ENCODE data around the gene ITPK1. TPM values are rescaled to one million over a fixed set of nuclear protein-coding genes. Genes with fewer than 3 reads are reported as not detected.

ITPK1 gene
- total RNA-seq, 2 donors from 2014 or later = 53.8 to 85.0 TPM

DNA sequence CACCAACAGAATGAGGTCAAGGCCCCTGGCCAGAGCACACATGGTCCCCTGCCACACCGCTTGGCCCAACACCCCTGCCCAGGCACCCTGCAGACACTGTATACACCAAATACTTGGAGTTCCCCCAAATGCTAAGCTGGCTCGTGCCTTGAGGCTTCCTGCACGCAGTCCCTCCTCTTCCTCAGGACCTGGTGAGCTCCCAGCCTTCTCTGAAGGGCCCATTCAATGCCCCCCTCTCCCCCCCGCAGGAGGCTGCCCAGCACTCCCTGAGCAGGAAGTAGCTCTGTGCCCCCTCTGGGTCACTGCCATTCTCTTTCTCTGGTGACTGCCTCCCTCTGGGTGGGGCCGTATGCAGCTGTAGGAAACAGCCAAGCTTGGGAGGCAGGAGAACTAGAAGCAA is 75.3 kb downstream of the ITPK1 start:
- Histone ChIP-seq H3K4me1 (ENCODE audit: control insufficient read depth in 1 of 2, low read depth in 2 of 2) (peaks cover 56 to 79% of the 10 kb centered on the region in 2 donors), H3K36me3 (no peaks in the 10 kb centered on the region), H3K4me3 (no peak overlapping the region), H3K27me3 (replicated peaks; ENCODE audit: insufficient read depth) (no peaks in the 10 kb centered on the region), H3K9me3 (no peaks in the 10 kb centered on the region), H3K27ac (peak overlapping the region; percentile 83 to 86)
- ATAC-seq (ENCODE audit: insufficient number of reproducible peaks, low FRiP score, low read depth) = no peak
- TF ChIP-seq, protein P1, sequence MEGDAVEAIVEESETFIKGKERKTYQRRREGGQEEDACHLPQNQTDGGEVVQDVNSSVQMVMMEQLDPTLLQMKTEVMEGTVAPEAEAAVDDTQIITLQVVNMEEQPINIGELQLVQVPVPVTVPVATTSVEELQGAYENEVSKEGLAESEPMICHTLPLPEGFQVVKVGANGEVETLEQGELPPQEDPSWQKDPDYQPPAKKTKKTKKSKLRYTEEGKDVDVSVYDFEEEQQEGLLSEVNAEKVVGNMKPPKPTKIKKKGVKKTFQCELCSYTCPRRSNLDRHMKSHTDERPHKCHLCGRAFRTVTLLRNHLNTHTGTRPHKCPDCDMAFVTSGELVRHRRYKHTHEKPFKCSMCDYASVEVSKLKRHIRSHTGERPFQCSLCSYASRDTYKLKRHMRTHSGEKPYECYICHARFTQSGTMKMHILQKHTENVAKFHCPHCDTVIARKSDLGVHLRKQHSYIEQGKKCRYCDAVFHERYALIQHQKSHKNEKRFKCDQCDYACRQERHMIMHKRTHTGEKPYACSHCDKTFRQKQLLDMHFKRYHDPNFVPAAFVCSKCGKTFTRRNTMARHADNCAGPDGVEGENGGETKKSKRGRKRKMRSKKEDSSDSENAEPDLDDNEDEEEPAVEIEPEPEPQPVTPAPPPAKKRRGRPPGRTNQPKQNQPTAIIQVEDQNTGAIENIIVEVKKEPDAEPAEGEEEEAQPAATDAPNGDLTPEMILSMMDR (IDR thresholded peaks at IDR 0.05) = no peak
- no peak for DNase-seq (ENCODE audit: low spot score)

DNA sequence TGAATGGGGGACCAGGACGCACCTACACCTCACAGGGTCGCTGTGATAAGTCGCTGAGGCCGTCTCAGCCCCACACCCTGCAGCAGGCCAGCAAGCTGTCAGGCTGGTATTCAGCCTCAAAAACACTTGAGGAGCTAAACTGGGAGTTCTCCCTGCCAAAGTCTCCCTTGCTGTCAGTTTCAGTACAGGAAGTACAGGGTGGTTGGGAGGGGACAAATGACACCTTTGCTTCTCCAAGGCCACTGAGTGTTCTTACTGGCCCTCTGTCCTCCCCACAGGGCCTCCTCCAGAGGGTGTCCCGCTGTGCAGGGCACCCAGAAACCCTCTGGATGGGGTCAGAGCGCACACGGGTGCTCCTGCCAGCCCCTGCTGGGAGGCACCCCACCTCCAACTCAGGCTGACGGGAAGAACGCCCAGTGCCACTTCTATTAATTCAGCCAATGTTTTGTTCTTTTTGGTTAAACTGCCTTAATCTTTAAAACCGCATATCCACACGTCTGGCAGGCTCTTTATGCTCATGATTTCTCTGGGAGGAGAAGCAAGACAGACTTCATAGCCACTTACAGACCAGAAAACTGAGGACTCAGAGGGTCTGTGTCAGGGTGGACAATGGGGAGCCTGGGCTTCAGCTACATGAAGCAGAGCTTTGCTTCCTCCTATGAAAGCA is 75.9 kb downstream of the ITPK1 start:
- DNase-seq (ENCODE audit: low spot score) (no peak), ATAC-seq (ENCODE audit: insufficient number of reproducible peaks, low FRiP score, low read depth) (no peak)
- peaks cover 52 to 79% of the 10 kb centered on the region in 2 donors for H3K4me1 ChIP-seq (ENCODE audit: control insufficient read depth in 1 of 2, low read depth in 2 of 2)
- no peak overlapping the region for H3K4me3 ChIP-seq
- H3K36me3 ChIP-seq = no peaks in the 10 kb centered on the region
- H3K27ac ChIP-seq = peak overlapping the region; percentile 83 to 86
- H3K9me3 ChIP-seq = no peaks in the 10 kb centered on the region
- H3K27me3 ChIP-seq (replicated peaks; ENCODE audit: insufficient read depth) = no peaks in the 10 kb centered on the region
- TF ChIP-seq, protein P1 (IDR thresholded peaks at IDR 0.05) = no peak

DNA sequence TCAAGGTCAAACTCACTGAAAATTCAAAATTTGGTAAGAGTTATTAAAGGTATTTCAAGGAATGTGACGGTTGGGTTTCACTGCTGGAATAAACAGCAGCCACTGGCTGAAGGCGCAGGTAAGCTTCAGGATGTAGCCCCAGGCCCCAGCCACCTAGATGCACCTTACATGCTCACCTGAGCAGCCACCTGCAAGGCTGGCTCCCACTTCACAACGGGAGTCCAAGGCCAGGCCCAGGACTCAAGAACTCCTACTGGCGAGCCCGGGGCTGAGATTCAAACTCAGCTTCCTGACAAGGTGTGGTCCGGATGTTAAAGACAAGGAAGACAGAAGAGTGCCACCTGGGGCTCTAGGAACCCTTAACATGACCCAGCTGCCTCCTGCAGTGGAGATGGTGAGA is 78.4 kb downstream of the ITPK1 start:
- Histone ChIP-seq H3K4me3 (no peak overlapping the region), H3K4me1 (ENCODE audit: control insufficient read depth in 1 of 2, low read depth in 2 of 2) (peaks cover 37 to 60% of the 10 kb centered on the region in 2 donors), H3K9me3 (no peaks in the 10 kb centered on the region), H3K27me3 (replicated peaks; ENCODE audit: insufficient read depth) (no peaks in the 10 kb centered on the region), H3K36me3 (no peaks in the 10 kb centered on the region), H3K27ac (peak overlapping the region in 1 of 2 donors; percentile 31)
- DNase-seq (ENCODE audit: low spot score) (no peak), ATAC-seq (ENCODE audit: insufficient number of reproducible peaks, low FRiP score, low read depth) (no peak)
- TF ChIP-seq, protein P1 (IDR thresholded peaks at IDR 0.05) = no peak

DNA sequence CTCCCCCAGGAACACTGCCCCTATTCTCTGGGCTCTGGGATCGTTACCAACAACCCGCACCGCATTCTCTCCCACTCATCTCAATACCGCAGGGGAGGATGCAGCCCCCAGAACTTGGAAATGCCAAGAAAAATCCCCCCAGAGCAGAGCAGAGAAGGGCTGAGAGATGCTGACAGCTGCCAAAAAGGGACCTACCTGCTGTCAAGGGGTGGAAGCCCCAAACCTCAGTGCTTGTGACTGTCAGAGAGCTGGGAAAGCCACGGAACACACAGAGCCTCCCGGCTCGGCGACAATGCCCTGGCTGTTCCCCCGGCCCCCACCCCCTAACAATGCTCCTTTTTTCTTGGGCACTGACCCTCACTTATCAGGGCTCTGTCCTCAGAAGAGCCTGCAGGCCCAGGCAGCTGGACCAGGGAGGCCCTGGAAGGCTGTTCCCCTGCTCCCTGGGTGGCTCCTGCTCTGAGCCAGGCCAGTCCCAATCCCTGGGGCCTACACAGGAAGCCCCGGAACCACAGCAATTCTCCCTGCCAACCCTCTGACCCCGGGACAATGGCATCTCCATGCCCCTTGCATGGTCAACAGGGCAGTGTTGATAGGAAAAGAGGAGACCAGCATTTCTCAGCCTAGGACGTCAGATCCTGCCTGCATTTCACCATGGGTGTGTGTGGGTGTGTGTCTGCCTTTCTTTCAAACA is 78.9 kb downstream of the ITPK1 start:
- H3K36me3 ChIP-seq = no peaks in the 10 kb centered on the region
- H3K4me3 ChIP-seq = no peak overlapping the region
- no peak for ATAC-seq (ENCODE audit: insufficient number of reproducible peaks, low FRiP score, low read depth)
- DNase-seq (ENCODE audit: low spot score) = no peak
- no peaks in the 10 kb centered on the region for H3K9me3 ChIP-seq
- peaks cover 35 to 56% of the 10 kb centered on the region in 2 donors for H3K4me1 ChIP-seq (ENCODE audit: control insufficient read depth in 1 of 2, low read depth in 2 of 2)
- H3K27me3 ChIP-seq (replicated peaks; ENCODE audit: insufficient read depth) = no peaks in the 10 kb centered on the region
- TF ChIP-seq, protein P1 (IDR thresholded peaks at IDR 0.05) = no peak
- peak overlapping the region; percentile 31 to 50 for H3K27ac ChIP-seq

DNA sequence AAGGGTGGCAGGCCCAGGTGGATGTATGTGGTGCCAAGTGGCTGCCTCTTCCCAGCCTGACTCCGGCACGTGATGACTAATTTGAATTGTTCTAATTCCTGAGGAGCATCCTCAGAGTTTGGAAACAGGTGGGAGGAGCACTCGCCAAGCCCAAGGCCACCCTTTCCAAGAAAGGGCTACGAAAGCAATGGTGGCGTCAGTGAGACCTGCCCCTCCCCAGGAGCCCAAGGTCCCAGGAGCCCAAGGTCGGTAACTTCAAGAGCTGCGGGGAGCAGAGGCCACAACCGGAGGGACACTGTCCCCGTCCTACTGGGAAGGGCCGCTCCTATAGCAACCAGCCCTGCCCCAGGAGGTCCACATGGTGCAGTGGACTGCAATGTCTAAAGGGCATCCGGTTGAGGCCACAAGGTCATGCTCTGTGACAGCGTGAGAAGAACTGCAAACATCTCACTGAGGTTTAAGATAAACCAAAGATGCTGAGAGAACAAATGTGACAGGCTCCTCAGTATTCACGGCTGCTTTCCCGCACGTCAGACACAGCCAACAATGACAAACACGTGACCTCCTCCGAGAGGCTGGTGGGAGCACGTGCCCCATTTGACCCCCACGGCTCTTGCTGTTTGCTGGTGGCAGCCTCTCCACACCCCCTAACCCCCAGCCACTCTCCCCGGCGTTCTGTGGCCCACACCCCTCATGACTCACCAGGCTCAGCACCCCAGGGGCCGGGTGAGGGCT is 79.6 kb downstream of the ITPK1 start:
- Histone ChIP-seq H3K4me1 (ENCODE audit: control insufficient read depth in 1 of 2, low read depth in 2 of 2) (peaks cover 29 to 49% of the 10 kb centered on the region in 2 donors), H3K36me3 (no peaks in the 10 kb centered on the region), H3K9me3 (no peaks in the 10 kb centered on the region), H3K27me3 (replicated peaks; ENCODE audit: insufficient read depth) (no peaks in the 10 kb centered on the region), H3K4me3 (no peak overlapping the region), H3K27ac (peak overlapping the region; percentile 31 to 50)
- TF ChIP-seq, protein P1 (IDR thresholded peaks at IDR 0.05) = no peak
- DNase-seq (ENCODE audit: low spot score) (no peak), ATAC-seq (ENCODE audit: insufficient number of reproducible peaks, low FRiP score, low read depth) (no peak)
